AG10803 (cell line): ENCODE measurements around the gene AKAP17A.

Experiments used
- DNase-seq: peaks from one replicate; pipeline ENCODE4 v3.0.0; 2010; ENCODE audit warnings: low read depth
- H3K4me3 ChIP-seq: 2 replicates; pipeline ENCODE4 v1.5.1; 2011; ENCODE audit warnings: mild to moderate bottlenecking, low read length, control low read depth
- CTCF ChIP-seq: conservative IDR thresholded peaks from 2 replicates; pipeline ENCODE4 v1.5.1; 2011; ENCODE audit warnings: mild to moderate bottlenecking, low read length, control low read depth, inconsistent platforms

AKAP17A gene

GRCh38 chrX:1601051-1601767 is 9.8 kb downstream of the AKAP17A start:
- TF ChIP-seq CTCF = no peak
- no peak for DNase-seq
- H3K4me3 ChIP-seq = no peak overlapping the region

GRCh38 chrX:1601768-1602085 is 10.3 kb downstream of the AKAP17A start:
- TF ChIP-seq CTCF = no peak
- no peak overlapping the region for H3K4me3 ChIP-seq
- DNase-seq = no peak

- TF ChIP-seq CTCF = no peak
- no peak overlapping the region for H3K4me3 ChIP-seq
- DNase-seq = no peak
Observed at GRCh38 chrX:1602299-1602698, 10.9 kb downstream of the AKAP17A start.

- TF ChIP-seq CTCF = no peak
Observed at GRCh38 chrX:1606496-1606895, 15.1 kb downstream of the AKAP17A start.

GRCh38 chrX:1609311-1609710 is 17.9 kb downstream of the AKAP17A start:
- no peak for TF ChIP-seq CTCF
- no peak overlapping the region for H3K4me3 ChIP-seq
- no peak for DNase-seq

More at GRCh38 chrX:1606496-1606895, 15.1 kb downstream of the AKAP17A start:
- no peak overlapping the region for H3K4me3 ChIP-seq
- no peak for DNase-seq

GRCh38 chrX:1609762-1610161 is 18.4 kb downstream of the AKAP17A start:
- TF ChIP-seq CTCF = no peak
- DNase-seq = no peak
- no peak overlapping the region for H3K4me3 ChIP-seq

GRCh38 chrX:1610166-1610565 is 18.8 kb downstream of the AKAP17A start:
- DNase-seq = no peak
- no peak for TF ChIP-seq CTCF
- H3K4me3 ChIP-seq = no peak overlapping the region
